Raji (cell line): Measurements from ENCODE around the gene HELQ.

Experiments
- POLR2A ChIP-seq: IDR thresholded peaks from 2 replicates; pipeline ENCODE4 v1.6.1; 2011; ENCODE audit warnings: low read depth, low read length, control low read depth; ENCODE audit not compliant: insufficient read depth

HELQ gene

DNA sequence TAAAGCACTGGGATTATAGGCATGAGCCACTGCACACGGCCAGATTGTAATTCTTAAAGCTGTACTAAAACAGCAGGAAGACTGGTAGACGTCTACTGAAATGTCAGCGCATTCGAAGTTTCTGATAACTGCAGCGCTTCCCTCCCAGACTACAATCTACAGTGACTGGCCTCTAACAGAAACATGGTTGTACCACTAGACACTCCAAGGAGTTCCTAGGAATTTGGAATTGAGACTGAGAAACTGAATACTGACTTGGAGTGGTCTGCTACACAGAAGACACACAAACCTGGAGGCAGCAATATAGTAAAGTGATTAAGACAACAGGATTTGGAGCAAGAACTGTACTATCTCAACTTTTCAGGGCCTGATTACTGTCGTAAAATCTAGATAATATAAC lies 937 bp downstream of the HELQ start:
- no peak for TF ChIP-seq POLR2A

DNA sequence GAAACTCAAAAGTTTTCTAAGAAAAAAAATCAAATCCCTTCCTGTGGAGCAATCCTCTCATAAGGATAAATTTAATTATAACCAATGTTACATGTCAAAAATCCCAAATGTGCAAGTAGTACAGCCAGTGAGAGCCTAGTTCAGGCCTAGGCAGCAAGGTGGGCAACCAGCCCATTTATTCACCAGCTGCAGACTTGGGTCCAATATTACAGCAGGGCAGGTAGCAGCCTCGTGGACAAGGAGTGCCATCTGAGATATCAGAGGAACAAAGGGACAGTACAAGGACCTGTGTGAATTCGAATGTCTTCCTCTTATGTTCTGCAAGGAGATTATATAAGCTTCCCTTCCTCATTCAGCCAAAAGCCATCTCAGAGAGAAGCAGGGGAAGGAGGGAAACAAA lies 6.6 kb downstream of the HELQ start:
- no peak for TF ChIP-seq POLR2A

GRCh38 chr4:83440899-83441298 lies 14.7 kb downstream of the HELQ start:
- TF ChIP-seq POLR2A = no peak

- no peak for TF ChIP-seq POLR2A
Observed at GRCh38 chr4:83440148-83440814, 15.3 kb downstream of the HELQ start.

DNA sequence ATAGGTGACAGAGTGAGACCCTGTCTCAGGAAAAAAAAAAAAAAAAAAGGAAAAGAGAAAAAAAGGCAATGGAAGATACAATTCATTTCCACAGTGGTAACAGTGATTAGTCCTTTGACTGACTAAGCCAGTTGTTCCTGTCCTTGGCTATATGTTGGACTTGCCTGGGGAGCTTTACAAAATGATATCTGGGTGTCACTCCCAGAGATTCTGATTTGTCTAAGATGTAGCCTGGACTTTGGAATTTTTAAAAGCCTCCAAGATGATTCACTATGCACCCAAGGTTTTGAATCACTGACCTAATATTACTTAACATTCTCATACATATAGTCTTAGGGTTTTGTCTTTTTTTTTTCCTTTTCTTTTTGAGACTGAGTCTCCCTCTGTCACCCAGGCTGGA lies 16.9 kb downstream of the HELQ start:
- TF ChIP-seq POLR2A = no peak

DNA sequence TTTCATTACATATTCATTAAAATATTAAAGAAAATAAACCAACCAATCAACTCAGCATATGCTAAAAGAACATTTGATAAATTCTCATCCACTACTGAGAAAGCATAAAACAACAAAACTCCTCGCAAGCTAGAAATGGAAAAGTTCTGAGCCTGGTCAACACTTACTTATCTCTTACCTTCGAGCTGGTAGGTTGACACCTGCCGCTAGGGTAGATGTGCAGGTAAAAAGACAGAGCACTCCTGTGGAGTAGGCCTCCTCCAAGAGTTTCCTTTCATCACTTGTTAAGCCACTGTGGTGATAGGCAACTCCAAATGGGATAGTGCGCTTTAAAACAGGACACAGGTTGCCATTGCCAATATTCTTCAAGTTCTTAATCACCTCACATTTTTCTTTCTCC lies 18.9 kb downstream of the HELQ start:
- TF ChIP-seq POLR2A = no peak

GRCh38 chr4:83431200-83431599 lies 24.4 kb downstream of the HELQ start:
- no peak for TF ChIP-seq POLR2A

GRCh38 chr4:83418211-83418610 lies 37.4 kb downstream of the HELQ start:
- no peak for TF ChIP-seq POLR2A

GRCh38 chr4:83417566-83417965 lies 38.1 kb downstream of the HELQ start:
- TF ChIP-seq POLR2A = no peak

- no peak for TF ChIP-seq POLR2A
Observed at GRCh38 chr4:83413676-83414075, 41.9 kb downstream of the HELQ start.

- no peak for TF ChIP-seq POLR2A
Observed at GRCh38 chr4:83408908-83409307, 46.7 kb downstream of the HELQ start.

- TF ChIP-seq POLR2A = no peak
Observed at GRCh38 chr4:83405844-83406816, 49.5 kb downstream of the HELQ start.

DNA sequence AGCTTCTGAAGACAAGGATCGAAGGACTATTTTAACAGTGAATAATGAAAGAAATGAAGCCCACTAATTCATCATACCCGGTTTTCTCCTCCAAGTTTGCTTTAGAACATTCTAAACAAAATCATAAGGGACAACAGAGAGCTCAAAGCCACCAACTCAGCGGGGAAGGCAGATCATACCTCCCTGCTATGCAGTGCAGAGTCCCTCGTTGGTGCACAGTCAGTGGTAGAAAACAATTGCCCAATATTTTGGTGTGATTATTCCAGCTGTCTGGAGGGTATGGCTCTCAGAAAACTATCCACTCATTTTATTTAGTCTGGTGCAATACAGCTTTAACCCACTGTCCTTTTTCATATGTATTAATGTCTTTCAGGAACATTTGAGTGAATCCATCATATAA lies 61.7 kb downstream of the HELQ start:
- no peak for TF ChIP-seq POLR2A

DNA sequence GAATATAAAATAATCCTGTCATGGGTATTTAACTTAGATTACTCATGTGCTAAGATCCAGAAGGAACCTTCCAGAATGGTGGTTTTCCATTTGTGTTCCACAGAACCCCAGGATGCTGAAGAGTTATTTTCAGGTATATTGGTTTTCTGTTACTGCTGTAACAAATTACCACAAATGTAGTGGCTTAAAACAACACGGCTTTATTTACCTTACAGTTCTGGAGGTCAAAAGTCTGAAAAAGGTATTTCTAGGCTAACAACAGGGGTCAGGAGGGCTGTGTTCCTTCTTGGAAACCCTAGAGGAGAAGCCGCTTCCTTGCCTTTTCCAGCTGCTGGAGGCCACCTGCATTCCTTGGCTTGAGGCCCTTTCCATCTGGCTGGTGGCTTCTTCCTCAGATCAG lies 63.1 kb downstream of the HELQ start:
- no peak for TF ChIP-seq POLR2A

GRCh38 chr4:83390944-83391343 lies 64.7 kb downstream of the HELQ start:
- TF ChIP-seq POLR2A = no peak
